ENCODE data around the gene ACBD4. TPM values are rescaled to one million over a fixed set of nuclear protein-coding genes. Genes with fewer than 3 reads are reported as not detected.

Gene ACBD4
- total and polyA plus RNA-seq, 2 of the 4 experiments (the other 2 are of a cell fraction) = 2.3 to 5.7 TPM

GRCh38 chr17:45121055-45121454, 14.4 kb upstream of the ACBD4 start:
- Histone ChIP-seq H3K23ac (ENCODE audit: low read depth, low read length) (no peak overlapping the region), H3K9ac (ENCODE audit: low read depth, low read length) (no peak overlapping the region), H2AFZ (replicated peaks; ENCODE audit: low read length, poor library complexity) (no peak overlapping the region), H2AK9ac (replicated peaks; ENCODE audit: low read depth, low read length, poor library complexity) (peak overlapping the region; percentile 11), H4K5ac (ENCODE audit: low read depth, low read length) (no peak overlapping the region), H3K27ac (ENCODE audit: insufficient read depth, low read length) (no peak overlapping the region), H2BK5ac (ENCODE audit: low read depth, low read length, poor library complexity, severe bottlenecking) (no peak overlapping the region), H3K4me2 (ENCODE audit: low read depth, low read length) (no peak overlapping the region), H4K8ac (ENCODE audit: low read depth in 2 of 2, low read length in 2 of 2) (no peak overlapping the region), H3K56ac (ENCODE audit: extremely low read depth, insufficient read depth, low read length) (no peak overlapping the region), H2BK20ac (ENCODE audit: low read depth, low read length) (no peak overlapping the region), H3K14ac (replicated peaks; ENCODE audit: low read depth, low read length) (no peak overlapping the region), H2AK5ac (ENCODE audit: low read depth, low read length) (0 out of 2 replicates have a peak overlapping the region, but pooled peaks have one; percentile 10), H3K4me1 (ENCODE audit: control insufficient read depth, insufficient read depth, low read length) (peaks cover 21% of the 10 kb centered on the region), H4K91ac (ENCODE audit: insufficient read depth, low read depth, low read length) (no peak overlapping the region), H3K4ac (ENCODE audit: low read depth, low read length) (no peak overlapping the region), H3K27me3 (ENCODE audit: control insufficient read depth, insufficient read depth, low read length) (no peaks in the 10 kb centered on the region), H3K18ac (ENCODE audit: low read depth, low read length) (no peak overlapping the region), H3K4me3 (ENCODE audit: insufficient read depth, low read depth, low read length) (no peak overlapping the region), H3K9me1 (ENCODE audit: insufficient read depth, low read length) (peaks cover 22% of the 10 kb centered on the region), H2BK15ac (ENCODE audit: low read depth, low read length) (no peak overlapping the region), H3K79me1 (ENCODE audit: low read depth in 1 of 2, low read length in 2 of 2) (peaks cover 35 to 46% of the 10 kb centered on the region in 2 experiments), H3K9me3 (ENCODE audit: control insufficient read depth, insufficient read depth, low read length) (no peaks in the 10 kb centered on the region), H4K20me1 (ENCODE audit: insufficient read depth, low read length) (no peaks in the 10 kb centered on the region), H3K36me3 (ENCODE audit: control insufficient read depth, insufficient read depth, low read length) (peaks cover 24% of the 10 kb centered on the region; the same call in 1 of the 2 replicates), H2BK120ac (ENCODE audit: low read depth, low read length) (no peak overlapping the region)
- CTCF ChIA-PET = no interaction called here
- DNase-seq (no peak), ATAC-seq (ENCODE audit: low read depth) (no peak)
- TF ChIP-seq, protein P1, sequence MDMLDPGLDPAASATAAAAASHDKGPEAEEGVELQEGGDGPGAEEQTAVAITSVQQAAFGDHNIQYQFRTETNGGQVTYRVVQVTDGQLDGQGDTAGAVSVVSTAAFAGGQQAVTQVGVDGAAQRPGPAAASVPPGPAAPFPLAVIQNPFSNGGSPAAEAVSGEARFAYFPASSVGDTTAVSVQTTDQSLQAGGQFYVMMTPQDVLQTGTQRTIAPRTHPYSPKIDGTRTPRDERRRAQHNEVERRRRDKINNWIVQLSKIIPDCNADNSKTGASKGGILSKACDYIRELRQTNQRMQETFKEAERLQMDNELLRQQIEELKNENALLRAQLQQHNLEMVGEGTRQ (IDR thresholded peaks at IDR 0.05; ENCODE audit: low read depth, low read length) = no peak
- TF ChIP-seq POLR2A (IDR thresholded peaks at IDR 0.05; ENCODE audit: low read depth, low read length) (no peak), ELK1 (IDR thresholded peaks at IDR 0.05; ENCODE audit: borderline replicate concordance, low read depth, low read length) (no peak), BHLHE40 (IDR thresholded peaks at IDR 0.05; ENCODE audit: low read depth, low read length) (no peak), CHD1 (IDR thresholded peaks at IDR 0.05; ENCODE audit: low read depth, low read length) (no peak), RCOR1 (IDR thresholded peaks at IDR 0.05; ENCODE audit: insufficient replicate concordance, low read length) (no peak), MXI1 (IDR thresholded peaks at IDR 0.05; ENCODE audit: borderline replicate concordance, low read depth, low read length) (no peak), RFX5 (IDR thresholded peaks at IDR 0.05; ENCODE audit: low read depth, low read length) (no peak)
- TF ChIP-seq, protein P2, sequence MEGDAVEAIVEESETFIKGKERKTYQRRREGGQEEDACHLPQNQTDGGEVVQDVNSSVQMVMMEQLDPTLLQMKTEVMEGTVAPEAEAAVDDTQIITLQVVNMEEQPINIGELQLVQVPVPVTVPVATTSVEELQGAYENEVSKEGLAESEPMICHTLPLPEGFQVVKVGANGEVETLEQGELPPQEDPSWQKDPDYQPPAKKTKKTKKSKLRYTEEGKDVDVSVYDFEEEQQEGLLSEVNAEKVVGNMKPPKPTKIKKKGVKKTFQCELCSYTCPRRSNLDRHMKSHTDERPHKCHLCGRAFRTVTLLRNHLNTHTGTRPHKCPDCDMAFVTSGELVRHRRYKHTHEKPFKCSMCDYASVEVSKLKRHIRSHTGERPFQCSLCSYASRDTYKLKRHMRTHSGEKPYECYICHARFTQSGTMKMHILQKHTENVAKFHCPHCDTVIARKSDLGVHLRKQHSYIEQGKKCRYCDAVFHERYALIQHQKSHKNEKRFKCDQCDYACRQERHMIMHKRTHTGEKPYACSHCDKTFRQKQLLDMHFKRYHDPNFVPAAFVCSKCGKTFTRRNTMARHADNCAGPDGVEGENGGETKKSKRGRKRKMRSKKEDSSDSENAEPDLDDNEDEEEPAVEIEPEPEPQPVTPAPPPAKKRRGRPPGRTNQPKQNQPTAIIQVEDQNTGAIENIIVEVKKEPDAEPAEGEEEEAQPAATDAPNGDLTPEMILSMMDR (conservative IDR thresholded peaks at IDR 0.05; ENCODE audit: low read depth, low read length) = no peak
- in situ Hi-C loops (cut with MboI; ENCODE audit: low sequenced_read_pairs) = no loop called here
- intact Hi-C loops (cut with micrococcal nuclease) = no loop called here
- no TSS peak for BruUV-seq (replicated peaks)
- POLR2A ChIA-PET (ENCODE audit: unreplicated experiment) = no interaction called here
- WGBS, 2 experiments (ENCODE audit: extremely low coverage in 2 of 2, insufficient read length in 1 of 2) = 73% methylated on average over 40 of the region's 45 CpGs; no CpG with 5 or more reads in 1 of the 2 experiments
- dilution Hi-C loops (cut with HindIII; ENCODE audit: low sequenced_read_pairs, unreplicated experiment) = no loop called here

All from IMR-90 (cell line).